Neural progenitor cell (in vitro differentiated cells): ENCODE data around the gene SLC5A12. TPM values are rescaled to one million over a fixed set of nuclear protein-coding genes. Genes with fewer than 3 reads are reported as not detected.

Source experiments
- DNase-seq: peaks from one replicate; pipeline ENCODE4 v3.0.0-alpha.2; 2016; ENCODE audit warnings: low spot score
- H2AFZ ChIP-seq: fragments of 200-600 bp; sonication (generic); replicated peaks from 2 replicates; pipeline ENCODE4 v1.6.1; 2016; ENCODE audit warnings: antibody characterized with exemption
- H3F3A ChIP-seq: fragments of 200-600 bp; sonication (generic); 2 replicates; pipeline ENCODE4 v1.6.1; 2016; ENCODE audit warnings: antibody characterized with exemption, low read depth
- H3K27ac ChIP-seq: fragments of 200-600 bp; sonication (generic); 2 replicates; pipeline ENCODE4 v1.5.1; 2016; ENCODE audit warnings: mild to moderate bottlenecking
- H3K27me3 ChIP-seq: fragments of 200-600 bp; sonication (generic); 2 replicates; pipeline ENCODE4 v1.6.1; 2016; ENCODE audit warnings: mild to moderate bottlenecking, moderate library complexity
- H3K36me3 ChIP-seq: fragments of 200-600 bp; sonication (generic); 2 replicates; pipeline ENCODE4 v1.5.1; 2016
- H3K4me1 ChIP-seq: fragments of 200-600 bp; sonication (generic); 2 replicates; pipeline ENCODE4 v1.6.1; 2016; ENCODE audit warnings: mixed run types
- H3K4me2 ChIP-seq: fragments of 200-600 bp; sonication (generic); 2 replicates; pipeline ENCODE4 v1.6.1; 2016
- H3K4me3 ChIP-seq: fragments of 200-600 bp; sonication (generic); 2 replicates; pipeline ENCODE4 v1.5.1; 2016
- H3K79me2 ChIP-seq: fragments of 200-600 bp; sonication (generic); 2 replicates; pipeline ENCODE4 v1.6.1; 2016; ENCODE audit warnings: low read depth
- H3K9ac ChIP-seq: fragments of 200-600 bp; sonication (generic); 2 replicates; pipeline ENCODE4 v1.6.1; 2016
- H3K9me3 ChIP-seq: fragments of 200-600 bp; sonication (generic); 2 replicates; pipeline ENCODE4 v1.5.1; 2016; ENCODE audit warnings: low read depth
- H4K20me1 ChIP-seq: fragments of 200-600 bp; sonication (generic); 2 replicates; pipeline ENCODE4 v1.6.1; 2016; ENCODE audit warnings: low read depth
- H3K27ac Mint-ChIP-seq: 3 replicates; pipeline ENCODE4 v1.8.0; 2021; ENCODE audit warnings: mixed read lengths
- H3K27me3 Mint-ChIP-seq: 2 replicates; pipeline ENCODE4 v1.8.0; 2022; ENCODE audit warnings: low read depth, mild to moderate bottlenecking, inconsistent platforms, moderate library complexity, mixed read lengths; ENCODE audit not compliant: insufficient read depth
- H3K36me3 Mint-ChIP-seq: 3 replicates; pipeline ENCODE4 v1.8.0; 2021; ENCODE audit warnings: mixed read lengths
- H3K4me1 Mint-ChIP-seq: 3 replicates; pipeline ENCODE4 v1.8.0; 2021; ENCODE audit warnings: mixed read lengths
- H3K4me3 Mint-ChIP-seq: 3 replicates; pipeline ENCODE4 v1.8.0; 2021; ENCODE audit warnings: mild to moderate bottlenecking, moderate library complexity, mixed read lengths
- H3K9me3 Mint-ChIP-seq: 3 replicates; pipeline ENCODE4 v1.8.0; 2020; ENCODE audit warnings: mixed read lengths
- CTCF ChIP-seq: fragments of 200-600 bp; sonication (generic); IDR thresholded peaks from 2 replicates; pipeline ENCODE4 v1.5.1; 2017; ENCODE audit warnings: antibody characterized with exemption, mild to moderate bottlenecking
- EZH2 ChIP-seq: fragments of 200-600 bp; sonication (generic); IDR thresholded peaks from 2 replicates; pipeline ENCODE4 v1.6.1; 2017; ENCODE audit warnings: antibody characterized with exemption, mild to moderate bottlenecking, moderate library complexity
- EZH2phosphoT487 ChIP-seq: fragments of 200-600 bp; sonication (generic); IDR thresholded peaks from 2 replicates; pipeline ENCODE4 v1.6.1; 2017; ENCODE audit warnings: antibody characterized with exemption
- total RNA-seq: library from RNA; depleted of rRNA; stranded (reverse); fragments of >200 nt; gene quantifications from 2 replicates; pipeline ENCODE4 v1.2.3, GENCODE V29; 2015; ENCODE audit warnings: low replicate concordance

The SLC5A12 gene
- total RNA-seq, 1 donor from 2014 or later = 4.9 TPM

DNA sequence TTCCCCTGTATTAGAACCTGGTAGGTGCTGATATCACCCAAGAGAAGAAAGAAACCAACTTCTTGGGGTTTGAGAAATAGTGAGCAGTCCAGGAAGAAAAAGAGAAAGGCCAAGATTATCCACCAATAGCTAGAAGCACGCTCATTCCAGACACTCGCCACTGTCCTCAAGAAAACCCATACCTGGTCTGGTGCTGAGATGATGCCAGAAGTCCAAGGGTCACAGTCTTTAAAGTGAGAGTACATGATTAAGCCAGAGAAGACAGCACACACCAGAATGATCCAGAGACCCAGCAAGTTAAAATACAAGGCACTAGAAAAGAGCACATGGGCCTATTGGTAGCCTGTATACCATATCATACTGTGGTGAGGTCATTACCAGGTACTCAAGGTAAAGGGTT, 23.6 kb downstream of the SLC5A12 start:
- no peaks in the 10 kb centered on the region for H3K79me2 ChIP-seq
- H3K27ac ChIP-seq = no peak overlapping the region
- TF ChIP-seq EZH2phosphoT487 (no peak), EZH2 (no peak)
- no peak overlapping the region for H2AFZ ChIP-seq
- no peaks in the 10 kb centered on the region for H3K9me3 ChIP-seq
- H3K27me3 Mint-ChIP-seq = peaks cover 2% of the 10 kb centered on the region
- H3K27me3 ChIP-seq = no peaks in the 10 kb centered on the region
- no peaks in the 10 kb centered on the region for H4K20me1 ChIP-seq
- no peak overlapping the region for H3K27ac Mint-ChIP-seq
- H3K36me3 Mint-ChIP-seq = no peaks in the 10 kb centered on the region
- peaks cover 3% of the 10 kb centered on the region for H3K4me1 Mint-ChIP-seq
- DNase-seq = no peak
- no peaks in the 10 kb centered on the region for H3K36me3 ChIP-seq
- no peak overlapping the region for H3K4me3 Mint-ChIP-seq
- H3K4me2 ChIP-seq = no peak overlapping the region
- no peaks in the 10 kb centered on the region for H3F3A ChIP-seq
- no peaks in the 10 kb centered on the region for H3K9me3 Mint-ChIP-seq
- H3K4me1 ChIP-seq = peaks cover 7% of the 10 kb centered on the region
- no peak overlapping the region for H3K9ac ChIP-seq
- no peak overlapping the region for H3K4me3 ChIP-seq

GRCh38 chr11:26696330-26696729, 25.5 kb downstream of the SLC5A12 start:
- Histone ChIP-seq H3K4me3 (no peak overlapping the region), H2AFZ (no peak overlapping the region), H3K9me3 (no peaks in the 10 kb centered on the region), H3K4me2 (no peak overlapping the region), H3K9ac (no peak overlapping the region), H4K20me1 (no peaks in the 10 kb centered on the region), H3K79me2 (no peaks in the 10 kb centered on the region), H3K4me1 (peaks cover 5% of the 10 kb centered on the region), H3F3A (no peaks in the 10 kb centered on the region), H3K27me3 (no peaks in the 10 kb centered on the region), H3K27ac (no peak overlapping the region), H3K36me3 (no peaks in the 10 kb centered on the region)
- no peak for DNase-seq
- no peak overlapping the region for H3K27ac Mint-ChIP-seq
- H3K27me3 Mint-ChIP-seq = peaks cover 2% of the 10 kb centered on the region
- H3K9me3 Mint-ChIP-seq = no peaks in the 10 kb centered on the region
- TF ChIP-seq EZH2phosphoT487 = no peak
- no peak for TF ChIP-seq CTCF
- TF ChIP-seq EZH2 = no peak
- H3K4me3 Mint-ChIP-seq = no peak overlapping the region
- no peaks in the 10 kb centered on the region for H3K36me3 Mint-ChIP-seq
- H3K4me1 Mint-ChIP-seq = peaks cover 3% of the 10 kb centered on the region

- H3K27ac ChIP-seq = no peak overlapping the region
- H3K9me3 Mint-ChIP-seq = no peaks in the 10 kb centered on the region
- no peaks in the 10 kb centered on the region for H3F3A ChIP-seq
- H3K4me1 Mint-ChIP-seq = no peaks in the 10 kb centered on the region
- no peaks in the 10 kb centered on the region for H3K36me3 ChIP-seq
- H3K4me2 ChIP-seq = no peak overlapping the region
- no peak overlapping the region for H3K27ac Mint-ChIP-seq
- no peaks in the 10 kb centered on the region for H3K27me3 ChIP-seq
- no peak overlapping the region for H3K4me3 Mint-ChIP-seq
- no peak for TF ChIP-seq EZH2
- no peak for TF ChIP-seq EZH2phosphoT487
- TF ChIP-seq CTCF = no peak
- no peaks in the 10 kb centered on the region for H3K36me3 Mint-ChIP-seq
- H3K4me3 ChIP-seq = no peak overlapping the region
- H4K20me1 ChIP-seq = no peaks in the 10 kb centered on the region
- H2AFZ ChIP-seq = no peak overlapping the region
- no peaks in the 10 kb centered on the region for H3K27me3 Mint-ChIP-seq
- H3K4me1 ChIP-seq = no peaks in the 10 kb centered on the region
- no peak for DNase-seq
- H3K9me3 ChIP-seq = no peaks in the 10 kb centered on the region
- no peaks in the 10 kb centered on the region for H3K79me2 ChIP-seq
- no peak overlapping the region for H3K9ac ChIP-seq
Observed at GRCh38 chr11:26688701-26689100, 33.2 kb downstream of the SLC5A12 start.

- Histone ChIP-seq H3K9me3 (no peaks in the 10 kb centered on the region), H3K79me2 (no peaks in the 10 kb centered on the region), H3K27me3 (no peaks in the 10 kb centered on the region), H3K4me3 (no peak overlapping the region), H3K9ac (no peak overlapping the region), H3K27ac (no peak overlapping the region), H3K4me1 (no peaks in the 10 kb centered on the region), H2AFZ (no peak overlapping the region), H3K36me3 (no peaks in the 10 kb centered on the region), H3F3A (no peaks in the 10 kb centered on the region), H4K20me1 (no peaks in the 10 kb centered on the region), H3K4me2 (no peak overlapping the region)
- no peaks in the 10 kb centered on the region for H3K36me3 Mint-ChIP-seq
- no peaks in the 10 kb centered on the region for H3K27me3 Mint-ChIP-seq
- H3K4me1 Mint-ChIP-seq = no peaks in the 10 kb centered on the region
- TF ChIP-seq EZH2 = no peak
- TF ChIP-seq CTCF = no peak
- no peak for TF ChIP-seq EZH2phosphoT487
- no peak for DNase-seq
- H3K4me3 Mint-ChIP-seq = no peak overlapping the region
- H3K27ac Mint-ChIP-seq = no peak overlapping the region
- no peaks in the 10 kb centered on the region for H3K9me3 Mint-ChIP-seq
Observed at GRCh38 chr11:26687351-26687750, 34.5 kb downstream of the SLC5A12 start.
